Measurements from ENCODE around the gene YJU2.

Gene YJU2

DNA sequence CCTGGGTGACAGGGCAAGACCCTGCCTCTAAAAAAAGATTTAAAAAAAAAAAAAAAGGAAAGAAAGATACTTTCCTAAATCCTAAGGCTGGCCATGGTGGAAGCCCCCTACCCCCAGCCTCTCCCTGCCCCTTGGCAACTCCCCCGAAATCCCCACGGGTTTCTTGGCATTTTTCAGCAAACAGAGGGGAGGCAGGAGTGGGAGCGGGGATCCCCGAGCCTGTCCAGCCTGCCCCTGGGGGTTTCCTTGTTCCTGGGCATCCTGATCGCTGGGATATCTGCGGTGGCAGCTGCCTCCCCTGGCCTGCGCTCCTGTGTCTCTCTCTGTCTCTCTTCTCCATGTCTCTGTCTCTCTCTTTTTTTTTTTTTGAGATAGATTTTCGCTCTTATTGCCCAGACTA is 21.0 kb upstream of the YJU2 start:
- Histone ChIP-seq H3K79me2 (ENCODE audit: insufficient read depth, low read length) (no peaks in the 10 kb centered on the region), H3K9me2 (replicated peaks; ENCODE audit: low read depth, low read length) (no peaks in the 10 kb centered on the region), H4K20me1 (ENCODE audit: insufficient read depth, low read length, poor library complexity, severe bottlenecking) (no peaks in the 10 kb centered on the region), H3F3A (ENCODE audit: low read depth) (no peaks in the 10 kb centered on the region), H3K9ac (ENCODE audit: low read depth, low read length, poor library complexity, severe bottlenecking) (no peak overlapping the region), H3K4me1 (ENCODE audit: insufficient read depth, low read length, poor library complexity, severe bottlenecking) (no peaks in the 10 kb centered on the region), H3K9me3 (ENCODE audit: insufficient read depth, low read depth, low read length) (no peaks in the 10 kb centered on the region), H3K4me3 (ENCODE audit: low read length, poor library complexity, severe bottlenecking) (no peak overlapping the region), H3K36me3 (ENCODE audit: insufficient read depth, low read length) (no peaks in the 10 kb centered on the region), H3K27me3 (ENCODE audit: insufficient read depth, low read length, poor library complexity, severe bottlenecking) (peaks cover 11% of the 10 kb centered on the region), H2AFZ (ENCODE audit: low read length) (no peak overlapping the region), H3K4me2 (ENCODE audit: low read depth, low read length, poor library complexity, severe bottlenecking) (no peak overlapping the region)
- TF ChIP-seq EZH2phosphoT487 (IDR thresholded peaks at IDR 0.05; ENCODE audit: borderline replicate concordance) (no peak), CTCF (conservative IDR thresholded peaks at IDR 0.05; ENCODE audit: low read length) (no peak)

- no peak for TF ChIP-seq EZH2phosphoT487 (IDR thresholded peaks at IDR 0.05; ENCODE audit: borderline replicate concordance)
- H3K79me2 ChIP-seq (ENCODE audit: insufficient read depth, low read length): no peaks in the 10 kb centered on the region
Measured at GRCh38 chr19:4227771-4228170, 19.1 kb upstream of the YJU2 start.

DNA sequence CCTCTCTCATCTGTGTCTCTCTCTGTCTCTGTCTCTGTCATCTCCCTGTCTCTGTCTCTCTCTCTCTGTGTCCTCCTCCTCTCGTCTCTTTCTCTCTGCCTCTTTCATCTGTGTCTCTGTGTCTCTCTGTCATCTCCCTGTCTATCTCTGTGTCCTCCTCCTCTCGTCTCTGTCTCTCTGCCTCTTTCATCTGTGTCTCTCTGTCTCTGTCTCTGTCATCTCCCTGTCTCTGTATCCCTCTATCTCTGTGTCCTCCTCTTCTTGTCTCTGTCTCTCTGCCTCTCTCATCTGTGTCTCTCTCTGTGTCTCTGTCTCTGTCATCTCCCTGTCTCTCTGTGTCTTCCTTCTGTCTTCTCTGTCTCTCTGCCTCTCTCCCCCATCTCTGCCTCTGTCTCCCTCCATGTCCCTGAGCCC is 18.1 kb upstream of the YJU2 start:
- Histone ChIP-seq H3K9ac (ENCODE audit: low read depth, low read length, poor library complexity, severe bottlenecking) (no peak overlapping the region), H2AFZ (ENCODE audit: low read length) (no peak overlapping the region), H3K9me3 (ENCODE audit: insufficient read depth, low read depth, low read length) (no peaks in the 10 kb centered on the region), H3K27me3 (ENCODE audit: insufficient read depth, low read length, poor library complexity, severe bottlenecking) (peaks cover 11% of the 10 kb centered on the region), H3K9me2 (replicated peaks; ENCODE audit: low read depth, low read length) (no peaks in the 10 kb centered on the region), H3K4me1 (ENCODE audit: insufficient read depth, low read length, poor library complexity, severe bottlenecking) (no peaks in the 10 kb centered on the region), H4K20me1 (ENCODE audit: insufficient read depth, low read length, poor library complexity, severe bottlenecking) (no peaks in the 10 kb centered on the region), H3K36me3 (ENCODE audit: insufficient read depth, low read length) (no peaks in the 10 kb centered on the region), H3K79me2 (ENCODE audit: insufficient read depth, low read length) (no peaks in the 10 kb centered on the region), H3F3A (ENCODE audit: low read depth) (no peaks in the 10 kb centered on the region), H3K4me2 (ENCODE audit: low read depth, low read length, poor library complexity, severe bottlenecking) (no peak overlapping the region), H3K4me3 (ENCODE audit: low read length, poor library complexity, severe bottlenecking) (no peak overlapping the region)
- TF ChIP-seq EZH2phosphoT487 (IDR thresholded peaks at IDR 0.05; ENCODE audit: borderline replicate concordance): no peak
- TF ChIP-seq CTCF (conservative IDR thresholded peaks at IDR 0.05; ENCODE audit: low read length): no peak

More at GRCh38 chr19:4227771-4228170, 19.1 kb upstream of the YJU2 start:
- H2AFZ ChIP-seq (ENCODE audit: low read length): no peak overlapping the region
- no peak overlapping the region for H3K4me3 ChIP-seq (ENCODE audit: low read length, poor library complexity, severe bottlenecking)
- H3K4me2 ChIP-seq (ENCODE audit: low read depth, low read length, poor library complexity, severe bottlenecking): no peak overlapping the region
- H3K9me3 ChIP-seq (ENCODE audit: insufficient read depth, low read depth, low read length): no peaks in the 10 kb centered on the region
- no peaks in the 10 kb centered on the region for H4K20me1 ChIP-seq (ENCODE audit: insufficient read depth, low read length, poor library complexity, severe bottlenecking)
- no peaks in the 10 kb centered on the region for H3F3A ChIP-seq (ENCODE audit: low read depth)
- no peaks in the 10 kb centered on the region for H3K4me1 ChIP-seq (ENCODE audit: insufficient read depth, low read length, poor library complexity, severe bottlenecking)
- H3K27me3 ChIP-seq (ENCODE audit: insufficient read depth, low read length, poor library complexity, severe bottlenecking): peaks cover 11% of the 10 kb centered on the region
- no peaks in the 10 kb centered on the region for H3K36me3 ChIP-seq (ENCODE audit: insufficient read depth, low read length)
- no peaks in the 10 kb centered on the region for H3K9me2 ChIP-seq (replicated peaks; ENCODE audit: low read depth, low read length)
- no peak overlapping the region for H3K9ac ChIP-seq (ENCODE audit: low read depth, low read length, poor library complexity, severe bottlenecking)

DNA sequence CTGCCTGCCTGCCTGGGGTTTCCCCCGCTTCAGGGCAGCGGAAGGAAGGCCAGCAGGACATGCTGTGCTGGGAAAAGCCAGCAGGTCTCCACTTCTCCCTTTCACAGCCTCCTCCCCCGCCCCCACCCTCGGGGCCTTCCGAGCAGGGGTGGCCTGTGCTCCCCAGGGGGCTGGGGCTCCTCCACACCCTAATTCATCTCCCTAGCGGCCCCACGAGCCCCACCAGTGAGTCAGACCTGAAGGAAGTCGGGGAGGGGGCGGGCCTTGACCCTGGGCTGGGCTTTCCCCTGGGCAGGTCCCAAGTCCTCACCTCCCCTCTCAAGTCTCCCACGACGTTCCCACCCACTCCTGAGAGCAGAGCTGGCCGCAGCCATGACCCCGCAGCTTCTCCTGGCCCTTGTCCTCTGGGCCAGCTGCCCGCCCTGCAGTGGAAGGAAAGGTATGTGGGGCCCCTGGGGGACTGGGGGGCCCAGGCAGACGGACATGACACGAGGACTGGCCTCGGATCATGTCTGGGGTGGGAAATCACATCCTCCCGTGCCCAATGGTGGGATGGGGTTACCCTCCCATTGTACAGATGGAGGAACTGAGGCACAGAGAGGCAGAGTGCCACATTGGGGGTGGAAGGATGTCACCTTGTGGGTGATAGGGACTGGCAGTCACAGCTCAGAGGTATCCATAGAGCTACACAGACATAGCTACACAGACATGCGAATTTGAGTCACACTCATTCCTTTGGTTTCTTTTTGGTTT is 17.5 kb upstream of the YJU2 start, which contains the start of gene EBI3:
EBI3 (plus strand) TSS at position 345 of the 753 bp plus-strand sequence; CDS start at position 373, 28 bp downstream.
- H3K27me3 ChIP-seq (ENCODE audit: insufficient read depth, low read length, poor library complexity, severe bottlenecking): peaks cover 11% of the 10 kb centered on the region

More for the DNA sequence above, 17.5 kb upstream of the YJU2 start, which contains the start of gene EBI3:
- Histone ChIP-seq H3K9ac (ENCODE audit: low read depth, low read length, poor library complexity, severe bottlenecking) (no peak within 1 kb of the TSS), H3K36me3 (ENCODE audit: insufficient read depth, low read length) (no peaks in the 10 kb centered on the region), H3K4me3 (ENCODE audit: low read length, poor library complexity, severe bottlenecking) (no peak within 1 kb of the TSS), H3K4me2 (ENCODE audit: low read depth, low read length, poor library complexity, severe bottlenecking) (no peak within 1 kb of the TSS), H2AFZ (ENCODE audit: low read length) (no peak within 1 kb of the TSS), H3K4me1 (ENCODE audit: insufficient read depth, low read length, poor library complexity, severe bottlenecking) (no peaks in the 10 kb centered on the region), H3F3A (ENCODE audit: low read depth) (no peaks in the 10 kb centered on the region), H4K20me1 (ENCODE audit: insufficient read depth, low read length, poor library complexity, severe bottlenecking) (no peaks in the 10 kb centered on the region), H3K79me2 (ENCODE audit: insufficient read depth, low read length) (no peaks in the 10 kb centered on the region), H3K9me3 (ENCODE audit: insufficient read depth, low read depth, low read length) (no peaks in the 10 kb centered on the region), H3K9me2 (replicated peaks; ENCODE audit: low read depth, low read length) (no peaks in the 10 kb centered on the region)
- TF ChIP-seq EZH2phosphoT487 (IDR thresholded peaks at IDR 0.05; ENCODE audit: borderline replicate concordance) (no peak), CTCF (conservative IDR thresholded peaks at IDR 0.05; ENCODE audit: low read length) (no peak)
